ENCODE results near the gene WFDC10A. TPM values are rescaled to one million over a fixed set of nuclear protein-coding genes. Genes with fewer than 3 reads are reported as not detected.
"Not testable (repeated sequence)": the region's sequence is repeated elsewhere in the genome, so short reads cannot be mapped to it uniquely, and the experiment has no call there.

Gene WFDC10A
- total and polyA plus RNA-seq, 8 donors, result not detected

- TF ChIP-seq CTCF (IDR thresholded peaks at IDR 0.05), result no peak
- no peak overlapping the region for H3K27ac ChIP-seq
- no peak overlapping the region for H3K4me3 ChIP-seq
- no peaks in the 10 kb centered on the region for H3K36me3 ChIP-seq
- no peaks in the 10 kb centered on the region for H3K4me1 ChIP-seq
- ATAC-seq (no peak), DNase-seq (no peak)
- intact Hi-C loops (cut with DNase I), result no loop called here
- H3K27me3 ChIP-seq, result no peaks in the 10 kb centered on the region
- H3K9me3 ChIP-seq, result no peaks in the 10 kb centered on the region
Measured at GRCh38 chr20:45630371-45630770, 832 bp downstream of the WFDC10A start.

- Histone ChIP-seq H3K36me3 (no peaks in the 10 kb centered on the region), H3K4me3 (no peak within 1 kb of the TSS), H3K4me1 (no peaks in the 10 kb centered on the region), H3K27me3 (no peaks in the 10 kb centered on the region), H3K9me3 (no peaks in the 10 kb centered on the region), H3K27ac (no peak within 1 kb of the TSS)
- ATAC-seq (no peak), DNase-seq (no peak)
- no peak for TF ChIP-seq CTCF (IDR thresholded peaks at IDR 0.05)
- intact Hi-C loops (cut with DNase I), result no loop called here
Measured at GRCh38 chr20:45631184-45631583, 1.6 kb downstream of the WFDC10A start, which contains the start of gene WFDC9. TSS of gene WFDC9 (minus strand) at chr20:45631284. CDS start at chr20:45610181, 21,103 bp downstream.

- intact Hi-C loops (cut with DNase I), result no loop called here
- DNase-seq (no peak), ATAC-seq (no peak)
- Histone ChIP-seq H3K9me3 (no peaks in the 10 kb centered on the region), H3K4me1 (no peaks in the 10 kb centered on the region), H3K36me3 (no peaks in the 10 kb centered on the region), H3K27ac (no peak overlapping the region), H3K4me3 (no peak overlapping the region), H3K27me3 (no peaks in the 10 kb centered on the region)
- no peak for TF ChIP-seq CTCF (IDR thresholded peaks at IDR 0.05)
Measured at GRCh38 chr20:45636513-45636912, 7.0 kb downstream of the WFDC10A start.

- H3K4me1 ChIP-seq, result no peaks in the 10 kb centered on the region
- no peaks in the 10 kb centered on the region for H3K36me3 ChIP-seq
- ATAC-seq (no peak), DNase-seq (no peak)
- H3K4me3 ChIP-seq, result no peak overlapping the region
- H3K9me3 ChIP-seq, result no peaks in the 10 kb centered on the region
- TF ChIP-seq CTCF (IDR thresholded peaks at IDR 0.05), result no peak
- intact Hi-C loops (cut with DNase I), result no loop called here
- H3K27me3 ChIP-seq, result no peaks in the 10 kb centered on the region
- H3K27ac ChIP-seq, result no peak overlapping the region
Measured at GRCh38 chr20:45639687-45640086, 10.1 kb downstream of the WFDC10A start.

DNA sequence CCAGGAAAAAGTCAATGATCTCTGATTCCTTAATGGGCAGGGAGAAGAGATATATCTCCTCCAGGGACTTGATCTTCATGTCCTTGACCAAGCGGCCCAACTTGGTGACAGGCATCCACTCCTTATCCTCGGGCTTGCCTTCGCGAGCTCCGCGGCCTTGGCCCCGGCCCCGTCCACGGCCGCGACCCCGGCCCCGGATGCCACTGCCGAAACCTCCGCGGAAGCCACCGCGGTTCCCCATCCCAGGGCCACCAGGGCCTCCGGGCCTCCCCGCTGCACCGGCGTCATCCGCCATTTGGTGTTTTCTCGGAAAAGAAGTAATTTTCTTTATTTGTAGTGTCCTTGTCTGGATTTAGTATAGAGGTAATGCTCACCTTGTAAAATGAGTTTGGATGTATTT, 11.5 kb downstream of the WFDC10A start:
- H3K4me3 ChIP-seq; DNase-seq; H3K9me3 ChIP-seq; intact Hi-C loops (cut with DNase I); H3K27ac ChIP-seq; H3K4me1 ChIP-seq; H3K36me3 ChIP-seq; ATAC-seq; H3K27me3 ChIP-seq: not testable (repeated sequence)

GRCh38 chr20:45645869-45646268, 16.3 kb downstream of the WFDC10A start:
- H3K4me1 ChIP-seq; DNase-seq; H3K36me3 ChIP-seq; H3K27ac ChIP-seq; H3K27me3 ChIP-seq; ATAC-seq; H3K4me3 ChIP-seq; H3K9me3 ChIP-seq; intact Hi-C loops (cut with DNase I): not testable (repeated sequence)
